Measurements from ENCODE around the gene SNAP23.

SNAP23 gene

DNA sequence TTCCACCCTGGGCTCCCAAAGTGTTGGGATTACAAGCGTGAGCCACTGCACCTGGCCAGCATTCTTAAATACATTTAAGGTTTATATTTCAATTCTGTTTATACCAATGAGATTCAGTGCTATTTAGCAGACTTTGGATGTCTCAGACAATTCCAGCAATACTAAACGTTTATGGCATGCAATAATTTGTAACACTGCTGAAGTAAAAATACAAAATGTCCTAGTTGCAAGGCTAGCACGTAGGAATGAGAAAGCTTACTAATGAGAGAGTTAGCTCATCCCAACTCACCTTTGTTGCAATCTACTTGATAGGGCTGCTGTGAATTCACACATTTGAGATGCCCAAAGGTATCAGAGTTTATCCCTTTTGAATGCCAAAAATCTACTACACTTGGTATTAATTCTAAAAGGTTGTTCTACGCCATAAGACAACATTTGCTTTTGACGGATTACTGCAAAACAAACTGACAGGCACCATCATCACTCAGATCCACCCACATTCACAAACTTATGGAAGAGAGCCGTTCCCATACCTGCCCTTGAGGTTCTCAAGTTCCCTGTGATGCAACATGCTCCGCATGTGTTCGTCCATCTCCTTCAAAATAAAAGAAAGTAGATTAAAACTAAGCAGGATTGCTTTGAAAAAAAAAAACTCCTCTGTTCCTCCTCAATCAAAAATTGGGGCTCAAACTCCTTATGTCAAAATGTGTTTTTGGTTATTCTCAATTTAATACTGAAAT is 29.7 kb upstream of the SNAP23 start:
- H3K27ac ChIP-seq (ENCODE audit: low read depth, low read length, severe bottlenecking), result no peak overlapping the region
- H3K36me3 ChIP-seq (ENCODE audit: control insufficient read depth, insufficient read depth, low read length), result peaks cover 43% of the 10 kb centered on the region
- no peaks in the 10 kb centered on the region for H3K9me3 ChIP-seq (ENCODE audit: control insufficient read depth, low read length)
- no peaks in the 10 kb centered on the region for H3K4me1 ChIP-seq (ENCODE audit: control insufficient read depth, insufficient read depth, low read length, poor library complexity, severe bottlenecking)
- no peak overlapping the region for H3K4me3 ChIP-seq (ENCODE audit: extremely low read depth, insufficient read depth, low read length, poor library complexity, severe bottlenecking)
- WGBS, 2 experiments (ENCODE audit: insufficient coverage in 2 of 2), result 94 to 100% methylated on average over 3 to 4 of the region's 8 CpGs

DNA sequence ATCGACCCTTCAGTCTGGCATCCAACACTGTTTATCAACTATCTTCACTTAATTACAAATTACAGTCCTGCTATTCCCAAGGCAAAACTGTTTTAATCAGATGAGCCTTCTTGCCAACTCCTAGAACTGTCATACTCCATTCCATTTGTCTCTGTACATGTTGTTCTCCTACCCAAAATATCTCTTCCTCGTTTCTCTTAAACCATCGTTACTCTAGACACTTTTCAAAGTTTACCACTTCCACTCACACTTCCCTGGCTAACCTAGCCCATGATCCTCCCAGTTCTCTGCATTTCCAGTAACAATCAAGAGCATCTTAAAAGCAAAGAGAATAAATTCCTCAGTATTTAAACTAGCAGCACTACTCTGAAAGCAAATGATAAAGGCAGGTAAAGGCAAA is 24.4 kb upstream of the SNAP23 start:
- Histone ChIP-seq H3K4me3 (ENCODE audit: extremely low read depth, insufficient read depth, low read length, poor library complexity, severe bottlenecking) (no peak overlapping the region), H3K9me3 (ENCODE audit: control insufficient read depth, low read length) (no peaks in the 10 kb centered on the region), H3K4me1 (ENCODE audit: control insufficient read depth, insufficient read depth, low read length, poor library complexity, severe bottlenecking) (no peaks in the 10 kb centered on the region), H3K27ac (ENCODE audit: low read depth, low read length, severe bottlenecking) (no peak overlapping the region), H3K36me3 (ENCODE audit: control insufficient read depth, insufficient read depth, low read length) (peaks cover 31% of the 10 kb centered on the region)
- 95 to 97% methylated on average over 3 of the region's 3 CpGs for WGBS, 2 experiments (ENCODE audit: insufficient coverage in 2 of 2)

DNA sequence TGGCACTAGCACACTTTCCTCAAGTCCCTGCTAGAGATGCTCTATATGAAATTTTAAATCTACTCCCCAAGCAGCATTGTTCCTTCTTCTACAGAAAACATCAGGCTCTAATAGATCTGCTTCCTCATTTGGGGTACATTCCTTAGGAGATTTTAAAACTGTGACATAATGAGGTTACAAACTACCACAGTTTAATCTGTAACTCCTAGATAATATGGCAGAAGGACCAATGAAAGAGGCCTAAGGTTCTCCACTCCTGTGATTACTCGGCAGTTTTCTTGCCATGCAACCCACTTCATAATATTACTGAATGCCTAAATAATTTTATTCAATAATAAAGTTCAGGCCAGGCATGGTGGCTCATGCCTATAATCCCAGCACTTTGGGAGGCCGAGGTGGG is 20.6 kb upstream of the SNAP23 start:
- Histone ChIP-seq H3K27ac (ENCODE audit: low read depth, low read length, severe bottlenecking) (no peak overlapping the region), H3K9me3 (ENCODE audit: control insufficient read depth, low read length) (no peaks in the 10 kb centered on the region), H3K4me1 (ENCODE audit: control insufficient read depth, insufficient read depth, low read length, poor library complexity, severe bottlenecking) (no peaks in the 10 kb centered on the region), H3K4me3 (ENCODE audit: extremely low read depth, insufficient read depth, low read length, poor library complexity, severe bottlenecking) (no peak overlapping the region), H3K36me3 (ENCODE audit: control insufficient read depth, insufficient read depth, low read length) (peaks cover 15% of the 10 kb centered on the region)
- no CpG with 5 or more reads among the region's 2 CpGs for WGBS, 2 experiments (ENCODE audit: insufficient coverage in 2 of 2)

DNA sequence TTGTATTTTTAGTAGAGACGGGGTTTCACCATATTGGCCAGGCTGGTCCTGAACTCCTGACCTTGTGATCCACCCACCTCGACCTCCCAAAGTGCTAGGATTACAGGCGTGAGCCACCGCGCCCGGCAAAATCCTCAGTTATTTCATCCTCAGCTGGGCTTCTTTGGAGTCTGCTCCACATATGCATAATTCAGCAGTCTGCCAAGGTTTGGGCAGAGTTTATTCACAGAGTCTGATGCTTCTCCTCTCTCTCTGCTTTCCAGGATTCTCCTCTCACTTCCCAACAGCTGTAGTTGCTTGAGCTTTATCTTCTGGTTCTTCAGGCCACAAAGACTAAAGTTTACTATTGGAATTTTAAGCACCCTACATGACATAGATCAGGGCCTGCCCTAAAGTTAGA is 12.7 kb upstream of the SNAP23 start:
- WGBS, 2 experiments (ENCODE audit: insufficient coverage in 2 of 2), result 90 to 94% methylated on average over 6 of the region's 6 CpGs
- Histone ChIP-seq H3K4me3 (ENCODE audit: extremely low read depth, insufficient read depth, low read length, poor library complexity, severe bottlenecking) (no peak overlapping the region), H3K27ac (ENCODE audit: low read depth, low read length, severe bottlenecking) (no peak overlapping the region), H3K36me3 (ENCODE audit: control insufficient read depth, insufficient read depth, low read length) (peaks cover 16% of the 10 kb centered on the region), H3K9me3 (ENCODE audit: control insufficient read depth, low read length) (no peaks in the 10 kb centered on the region), H3K4me1 (ENCODE audit: control insufficient read depth, insufficient read depth, low read length, poor library complexity, severe bottlenecking) (no peaks in the 10 kb centered on the region)

DNA sequence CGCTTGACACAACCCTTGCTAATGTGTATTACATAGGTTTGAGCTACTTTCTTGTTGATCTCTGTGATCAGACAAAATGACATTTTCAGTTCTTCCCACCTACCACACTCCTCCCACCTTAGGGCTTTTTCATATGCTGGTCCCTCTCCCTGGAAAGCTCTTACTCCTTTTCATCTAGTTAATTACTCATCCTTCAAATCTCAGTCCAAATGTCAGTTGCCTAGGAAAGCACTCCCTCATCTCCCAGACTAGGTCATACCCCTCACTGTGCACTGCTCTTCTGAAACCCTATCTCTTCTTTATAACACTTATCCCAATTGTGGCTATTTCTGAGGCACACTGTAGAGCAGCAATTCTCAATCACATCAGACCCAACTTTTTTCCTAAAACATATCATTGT is 11.8 kb upstream of the SNAP23 start:
- Histone ChIP-seq H3K27ac (ENCODE audit: low read depth, low read length, severe bottlenecking) (no peak overlapping the region), H3K4me1 (ENCODE audit: control insufficient read depth, insufficient read depth, low read length, poor library complexity, severe bottlenecking) (no peaks in the 10 kb centered on the region), H3K36me3 (ENCODE audit: control insufficient read depth, insufficient read depth, low read length) (peaks cover 22% of the 10 kb centered on the region), H3K4me3 (ENCODE audit: extremely low read depth, insufficient read depth, low read length, poor library complexity, severe bottlenecking) (no peak overlapping the region), H3K9me3 (ENCODE audit: control insufficient read depth, low read length) (no peaks in the 10 kb centered on the region)
- WGBS, 2 experiments (ENCODE audit: insufficient coverage in 2 of 2), result no CpG with 5 or more reads among the region's 1 CpG

DNA sequence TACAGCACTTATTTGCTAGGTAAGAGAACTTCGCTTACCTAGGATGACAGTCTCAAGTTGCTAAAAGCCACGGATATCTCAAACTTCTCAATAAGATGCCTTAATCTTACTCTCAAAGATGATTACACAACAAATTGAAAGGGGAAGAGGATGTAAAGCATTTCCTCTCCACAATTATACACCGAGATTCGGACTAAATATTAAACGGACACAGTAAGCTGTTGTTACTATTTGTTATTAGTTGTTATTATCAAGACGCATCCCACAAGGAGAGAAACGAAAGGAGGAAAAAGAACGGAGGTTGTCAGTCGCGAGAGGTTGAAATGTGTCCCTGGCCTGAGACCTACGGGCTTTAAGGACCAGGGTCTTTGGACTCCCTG is 5.2 kb upstream of the SNAP23 start:
- Histone ChIP-seq H3K27ac (ENCODE audit: low read depth, low read length, severe bottlenecking) (peak overlapping the region; percentile 99), H3K4me1 (ENCODE audit: control insufficient read depth, insufficient read depth, low read length, poor library complexity, severe bottlenecking) (peaks cover 10% of the 10 kb centered on the region), H3K36me3 (ENCODE audit: control insufficient read depth, insufficient read depth, low read length) (peaks cover 13% of the 10 kb centered on the region), H3K9me3 (ENCODE audit: control insufficient read depth, low read length) (no peaks in the 10 kb centered on the region), H3K4me3 (ENCODE audit: extremely low read depth, insufficient read depth, low read length, poor library complexity, severe bottlenecking) (peak overlapping the region; percentile 80)
- 0% methylated on average over 5 to 6 of the region's 11 CpGs for WGBS, 2 experiments (ENCODE audit: insufficient coverage in 2 of 2)

DNA sequence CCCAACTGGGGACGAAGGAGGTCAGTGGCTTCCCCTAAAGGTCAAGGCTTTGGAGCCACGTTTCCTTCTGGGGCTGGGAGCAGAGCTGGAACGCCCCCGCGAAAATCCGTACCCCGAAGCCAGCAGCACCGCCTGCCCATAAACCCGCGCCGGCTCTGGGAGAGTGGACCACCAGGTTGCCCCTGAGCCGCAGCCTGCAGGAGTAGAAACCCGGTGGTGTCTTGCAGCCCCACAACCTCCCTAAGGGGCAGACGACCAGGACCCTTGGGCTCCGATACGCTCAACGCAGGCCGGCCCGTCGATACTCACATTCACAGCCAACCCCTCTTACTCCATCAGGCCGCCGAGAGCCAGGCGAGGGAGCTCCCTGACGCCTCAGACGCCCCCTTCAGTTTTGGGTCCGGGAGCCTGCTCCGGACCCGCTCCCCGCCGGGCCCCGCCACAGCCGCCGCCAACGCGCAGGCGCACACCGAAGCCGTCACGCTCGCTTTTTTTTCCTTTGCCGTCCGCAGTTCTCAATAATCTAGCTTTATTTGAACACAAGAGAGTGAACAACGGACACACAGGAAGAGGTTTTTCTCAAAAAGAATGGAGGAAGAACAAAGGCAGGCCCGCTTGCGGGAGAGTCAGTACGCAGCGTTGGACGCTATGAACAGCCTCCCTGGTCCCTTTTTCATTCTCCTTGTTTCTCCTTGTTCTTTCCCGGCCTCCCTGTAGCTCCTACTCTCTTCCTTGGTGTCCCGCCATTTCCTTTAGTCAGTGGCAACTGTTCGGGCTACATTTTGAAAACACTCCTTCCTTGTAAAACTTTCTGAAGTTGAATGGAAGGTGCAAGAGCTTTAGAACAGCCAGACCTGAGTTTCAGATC is 4.5 kb upstream of the SNAP23 start, which contains the start of gene ZNF106:
Gene ZNF106 (minus strand): TSS at position 471 of the 868 bp plus-strand sequence. CDS start 18,852 bp downstream, outside the sequence.
- peaks cover 11% of the 10 kb centered on the region for H3K36me3 ChIP-seq (ENCODE audit: control insufficient read depth, insufficient read depth, low read length)

DNA sequence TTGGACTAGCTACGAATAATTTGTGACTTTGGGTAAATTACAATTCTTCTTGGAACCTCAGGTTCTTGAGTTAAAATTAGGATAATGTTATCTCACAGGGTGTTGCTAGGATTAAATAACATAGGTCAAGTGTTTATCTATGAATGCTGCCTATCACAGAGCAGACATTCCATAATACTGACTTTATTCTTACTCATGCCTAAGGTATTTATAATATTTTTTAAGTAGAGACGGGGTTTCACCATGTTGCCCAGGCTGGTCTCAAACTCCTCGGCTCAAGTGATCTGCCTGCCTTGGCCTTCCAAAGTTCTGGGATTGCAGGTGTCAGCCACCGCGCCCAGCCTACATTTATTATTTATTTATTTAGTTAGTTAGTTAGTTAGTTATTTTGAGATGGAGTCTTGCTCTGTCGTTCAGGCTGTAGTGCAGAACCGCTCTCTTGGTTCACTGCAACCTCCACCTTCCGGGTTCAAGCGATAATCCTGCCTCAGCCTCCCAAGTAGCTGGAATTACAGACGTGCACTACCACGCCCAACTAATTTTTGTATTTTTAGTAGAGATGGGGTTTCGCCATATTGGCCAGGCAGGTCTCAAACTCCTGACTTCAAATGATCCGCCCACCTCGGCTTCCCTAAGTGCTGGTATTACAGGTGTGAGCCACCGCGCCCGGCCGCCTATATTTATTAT is 3.8 kb upstream of the SNAP23 start:
- H3K9me3 ChIP-seq (ENCODE audit: control insufficient read depth, low read length), result no peaks in the 10 kb centered on the region
- WGBS, 2 experiments (ENCODE audit: insufficient coverage in 2 of 2), result 90 to 93% methylated on average over 10 to 11 of the region's 18 CpGs
- H3K36me3 ChIP-seq (ENCODE audit: control insufficient read depth, insufficient read depth, low read length), result peaks cover 11% of the 10 kb centered on the region
- peak overlapping the region; percentile 99 for H3K27ac ChIP-seq (ENCODE audit: low read depth, low read length, severe bottlenecking)
- peaks cover 10% of the 10 kb centered on the region for H3K4me1 ChIP-seq (ENCODE audit: control insufficient read depth, insufficient read depth, low read length, poor library complexity, severe bottlenecking)
- H3K4me3 ChIP-seq (ENCODE audit: extremely low read depth, insufficient read depth, low read length, poor library complexity, severe bottlenecking), result peak overlapping the region; percentile 80

More for the DNA sequence above, 4.5 kb upstream of the SNAP23 start, which contains the start of gene ZNF106:
- peak within 1 kb of the TSS; percentile 99 for H3K27ac ChIP-seq (ENCODE audit: low read depth, low read length, severe bottlenecking)
- no peaks in the 10 kb centered on the region for H3K9me3 ChIP-seq (ENCODE audit: control insufficient read depth, low read length)
- 0 to 1% methylated on average over 46 to 47 of the region's 51 CpGs for WGBS, 2 experiments (ENCODE audit: insufficient coverage in 2 of 2)
- peaks cover 10% of the 10 kb centered on the region for H3K4me1 ChIP-seq (ENCODE audit: control insufficient read depth, insufficient read depth, low read length, poor library complexity, severe bottlenecking)
- peak within 1 kb of the TSS; percentile 80 for H3K4me3 ChIP-seq (ENCODE audit: extremely low read depth, insufficient read depth, low read length, poor library complexity, severe bottlenecking)

DNA sequence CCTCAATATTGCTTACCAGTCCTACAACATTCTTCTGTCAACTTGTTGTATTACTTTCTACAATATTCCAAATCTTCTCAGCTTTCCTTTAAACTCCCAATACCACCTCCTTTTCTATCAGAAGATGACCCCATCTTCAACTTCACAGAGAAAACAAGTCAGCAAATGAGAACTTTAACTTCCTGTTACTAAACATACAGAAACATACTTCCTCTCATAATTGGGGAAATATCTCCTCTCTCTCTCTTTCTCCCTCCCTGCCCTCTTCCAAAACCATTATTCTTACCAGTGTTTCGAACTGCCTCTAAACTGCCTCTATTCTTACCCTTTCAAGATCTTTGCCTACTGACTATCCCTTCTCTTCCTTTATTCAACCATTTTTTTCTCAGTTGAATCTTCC is 1.8 kb upstream of the SNAP23 start:
- 89 to 92% methylated on average over 1 of the region's 1 CpG for WGBS, 2 experiments (ENCODE audit: insufficient coverage in 2 of 2)
- Histone ChIP-seq H3K9me3 (ENCODE audit: control insufficient read depth, low read length) (no peaks in the 10 kb centered on the region), H3K4me1 (ENCODE audit: control insufficient read depth, insufficient read depth, low read length, poor library complexity, severe bottlenecking) (peaks cover 21% of the 10 kb centered on the region), H3K4me3 (ENCODE audit: extremely low read depth, insufficient read depth, low read length, poor library complexity, severe bottlenecking) (no peak overlapping the region), H3K27ac (ENCODE audit: low read depth, low read length, severe bottlenecking) (no peak overlapping the region), H3K36me3 (ENCODE audit: control insufficient read depth, insufficient read depth, low read length) (peaks cover 14% of the 10 kb centered on the region)

DNA sequence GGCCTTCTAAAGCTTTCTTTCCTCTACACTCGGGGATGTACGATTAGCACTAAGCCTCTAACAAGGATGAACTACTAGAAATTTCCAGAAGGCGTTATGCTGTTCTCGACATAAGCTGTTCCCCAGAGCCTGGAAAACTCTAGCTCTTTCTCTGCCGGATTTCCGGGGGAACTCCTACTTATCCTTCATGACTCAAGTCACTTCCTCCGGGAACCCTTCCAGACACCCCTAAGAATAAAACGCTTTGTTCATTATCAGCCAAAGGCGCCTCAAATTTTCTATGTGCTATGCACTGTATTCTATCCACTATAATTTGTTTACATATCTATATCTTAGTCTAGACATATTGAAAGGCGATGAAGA is 455 bp upstream of the SNAP23 start:
- Histone ChIP-seq H3K27ac (ENCODE audit: low read depth, low read length, severe bottlenecking) (peak overlapping the region; percentile 95), H3K36me3 (ENCODE audit: control insufficient read depth, insufficient read depth, low read length) (peaks cover 14% of the 10 kb centered on the region), H3K4me3 (ENCODE audit: extremely low read depth, insufficient read depth, low read length, poor library complexity, severe bottlenecking) (peak overlapping the region; percentile 74), H3K4me1 (ENCODE audit: control insufficient read depth, insufficient read depth, low read length, poor library complexity, severe bottlenecking) (peaks cover 26% of the 10 kb centered on the region), H3K9me3 (ENCODE audit: control insufficient read depth, low read length) (no peaks in the 10 kb centered on the region)
- WGBS, 2 experiments (ENCODE audit: insufficient coverage in 2 of 2), result 72 to 85% methylated on average over 7 of the region's 10 CpGs
